Osteoblast (primary cell): ENCODE data around the gene CCDC184. TPM values are rescaled to one million over a fixed set of nuclear protein-coding genes. Genes with fewer than 3 reads are reported as not detected.

ENCODE experiments used
- DNase-seq: peaks from one replicate; pipeline ENCODE4 v3.0.0; 2011; ENCODE audit warnings: low spot score, mixed read lengths; ENCODE audit not compliant: insufficient read length; ENCODE audit errors: missing footprints
- H2AFZ ChIP-seq: 2 replicates; pipeline ENCODE4 v1.6.0; 2011; ENCODE audit warnings: mild to moderate bottlenecking, low read length
- H3K27ac ChIP-seq: 2 replicates; pipeline ENCODE4 v1.5.1; 2011; ENCODE audit warnings: mild to moderate bottlenecking, low read depth, low read length, moderate library complexity
- H3K27me3 ChIP-seq: 2 replicates; pipeline ENCODE4 v1.6.0; 2012; ENCODE audit warnings: mild to moderate bottlenecking, control low read depth, inconsistent platforms, low read length, moderate library complexity; ENCODE audit not compliant: insufficient read depth
- H3K36me3 ChIP-seq: 2 replicates; pipeline ENCODE4 v1.5.1; 2011; ENCODE audit warnings: mild to moderate bottlenecking, low read length, control low read depth, moderate library complexity; ENCODE audit not compliant: insufficient read depth
- H3K4me1 ChIP-seq: 2 replicates; pipeline ENCODE4 v1.5.1; 2011; ENCODE audit warnings: mild to moderate bottlenecking, low read length, control low read depth, moderate library complexity; ENCODE audit not compliant: insufficient read depth
- H3K4me2 ChIP-seq: 2 replicates; pipeline ENCODE4 v1.6.0; 2011; ENCODE audit warnings: mild to moderate bottlenecking, low read length; ENCODE audit not compliant: insufficient read depth
- H3K4me3 ChIP-seq: fragments of 200-600 bp; sonication (generic); 3 replicates; pipeline ENCODE4 v1.5.1; 2012; ENCODE audit warnings: mild to moderate bottlenecking, low read length, inconsistent platforms; ENCODE audit not compliant: insufficient read depth
- H3K79me2 ChIP-seq: 2 replicates; pipeline ENCODE4 v1.6.0; 2012; ENCODE audit warnings: mild to moderate bottlenecking, low read length, control low read depth, inconsistent platforms; ENCODE audit not compliant: insufficient read depth
- H3K9me3 ChIP-seq: 2 replicates; pipeline ENCODE4 v1.5.1; 2011; ENCODE audit warnings: low read depth, low read length, control low read depth
- H4K20me1 ChIP-seq: 2 replicates; pipeline ENCODE4 v1.6.0; 2012; ENCODE audit warnings: mild to moderate bottlenecking, low read length, control low read depth; ENCODE audit not compliant: insufficient read depth
- CTCF ChIP-seq: IDR thresholded peaks from 2 replicates; pipeline ENCODE4 v1.5.1; 2011; ENCODE audit warnings: mild to moderate bottlenecking, low read depth, low read length, moderate library complexity; ENCODE audit errors: extremely low read depth
- total RNA-seq: library from RNA; depleted of rRNA; stranded (reverse); fragments of >200 nt; gene quantifications from 2 replicates; pipeline ENCODE4 v1.2.3, GENCODE V29; 2012

CCDC184 gene
- total RNA-seq, 1 donor: under 0.01 TPM

GRCh38 chr12:48184549-48184922 lies 1.1 kb downstream of the CCDC184 start:
- peak overlapping the region; percentile 21 for H2AFZ ChIP-seq
- H3K4me3 ChIP-seq: no peak overlapping the region
- no peak for DNase-seq
- H3K79me2 ChIP-seq: no peaks in the 10 kb centered on the region
- no peaks in the 10 kb centered on the region for H3K36me3 ChIP-seq
- no peak overlapping the region for H3K27ac ChIP-seq
- no peak for TF ChIP-seq CTCF
- H3K27me3 ChIP-seq: peaks cover 45% of the 10 kb centered on the region
- no peaks in the 10 kb centered on the region for H3K9me3 ChIP-seq
- H3K4me2 ChIP-seq: no peak overlapping the region
- H4K20me1 ChIP-seq: no peaks in the 10 kb centered on the region
- peaks cover 15% of the 10 kb centered on the region for H3K4me1 ChIP-seq

- Histone ChIP-seq H3K9me3 (no peaks in the 10 kb centered on the region), H3K4me2 (no peak overlapping the region), H3K36me3 (no peaks in the 10 kb centered on the region), H3K27me3 (peaks cover 45% of the 10 kb centered on the region), H3K27ac (no peak overlapping the region), H4K20me1 (no peaks in the 10 kb centered on the region), H3K4me1 (peaks cover 15% of the 10 kb centered on the region), H2AFZ (no peak overlapping the region), H3K79me2 (no peaks in the 10 kb centered on the region), H3K4me3 (no peak overlapping the region)
- TF ChIP-seq CTCF: no peak
- no peak for DNase-seq
Measured at GRCh38 chr12:48185181-48185919, 1.9 kb downstream of the CCDC184 start.

- no peak for TF ChIP-seq CTCF
- no peak overlapping the region for H3K4me2 ChIP-seq
- no peak overlapping the region for H3K27ac ChIP-seq
Measured at GRCh38 chr12:48187916-48188695, 4.7 kb downstream of the CCDC184 start.

More at GRCh38 chr12:48187916-48188695, 4.7 kb downstream of the CCDC184 start:
- Histone ChIP-seq H3K4me3 (no peak overlapping the region), H3K4me1 (peaks cover 11% of the 10 kb centered on the region), H3K36me3 (no peaks in the 10 kb centered on the region), H3K9me3 (no peaks in the 10 kb centered on the region), H2AFZ (no peak overlapping the region), H4K20me1 (no peaks in the 10 kb centered on the region), H3K79me2 (no peaks in the 10 kb centered on the region), H3K27me3 (peaks cover 48% of the 10 kb centered on the region)
- no peak for DNase-seq
